ENCODE data around the gene COA8. TPM values are rescaled to one million over a fixed set of nuclear protein-coding genes. Genes with fewer than 3 reads are reported as not detected.

The COA8 gene
- total RNA-seq, 1 donor from 2014 or later: 45.2 TPM

DNA sequence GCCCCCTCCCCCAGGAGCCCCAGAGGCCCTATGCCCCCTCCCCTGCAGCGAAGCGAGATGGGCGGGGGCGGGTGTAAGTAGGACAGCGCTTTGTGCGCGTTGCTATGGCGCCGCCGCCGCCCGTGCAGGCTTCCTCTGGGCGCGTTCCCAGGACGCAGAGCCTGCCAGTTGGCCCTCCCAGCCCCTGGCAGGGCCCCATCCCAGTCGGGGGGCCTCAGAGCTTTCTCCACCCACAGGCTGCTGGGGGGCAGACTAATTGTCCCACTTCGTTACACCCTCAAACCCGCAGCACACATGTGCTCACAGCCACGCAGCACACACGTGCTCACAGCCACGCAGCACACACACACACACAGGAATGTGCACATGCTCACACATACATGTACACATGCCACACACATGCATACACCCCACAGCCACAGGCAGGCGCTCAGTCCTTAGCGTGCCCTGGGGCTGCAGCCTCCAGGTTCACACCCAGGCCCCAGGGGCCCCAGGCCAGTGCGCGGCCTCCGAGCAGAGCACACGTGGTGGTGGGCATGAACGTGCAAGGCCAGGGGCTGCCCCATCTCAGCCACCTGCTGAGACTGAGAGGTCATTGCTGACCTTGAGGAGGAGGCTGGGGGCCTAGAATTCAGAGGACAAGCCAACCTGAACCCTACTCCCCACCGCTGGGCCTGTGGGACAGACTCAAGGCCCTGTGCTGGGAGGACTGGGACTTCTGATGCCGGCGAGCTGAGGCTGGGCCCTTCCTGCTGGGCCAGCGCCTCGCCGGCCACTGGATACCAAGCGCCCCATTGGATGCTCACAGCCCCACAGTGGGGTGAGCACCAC is 18.2 kb upstream of the COA8 start:
- peaks cover 15% of the 10 kb centered on the region for H3K27me3 Mint-ChIP-seq (ENCODE audit: unreplicated experiment)
- no peak for DNase-seq (ENCODE audit: low spot score)
- H3K4me3 Mint-ChIP-seq (ENCODE audit: unreplicated experiment): no peak overlapping the region
- peak overlapping the region; percentile 64 for H3K27ac Mint-ChIP-seq (ENCODE audit: unreplicated experiment)
- H3K9me3 Mint-ChIP-seq (ENCODE audit: unreplicated experiment): no peaks in the 10 kb centered on the region
- TF ChIP-seq, protein P1, sequence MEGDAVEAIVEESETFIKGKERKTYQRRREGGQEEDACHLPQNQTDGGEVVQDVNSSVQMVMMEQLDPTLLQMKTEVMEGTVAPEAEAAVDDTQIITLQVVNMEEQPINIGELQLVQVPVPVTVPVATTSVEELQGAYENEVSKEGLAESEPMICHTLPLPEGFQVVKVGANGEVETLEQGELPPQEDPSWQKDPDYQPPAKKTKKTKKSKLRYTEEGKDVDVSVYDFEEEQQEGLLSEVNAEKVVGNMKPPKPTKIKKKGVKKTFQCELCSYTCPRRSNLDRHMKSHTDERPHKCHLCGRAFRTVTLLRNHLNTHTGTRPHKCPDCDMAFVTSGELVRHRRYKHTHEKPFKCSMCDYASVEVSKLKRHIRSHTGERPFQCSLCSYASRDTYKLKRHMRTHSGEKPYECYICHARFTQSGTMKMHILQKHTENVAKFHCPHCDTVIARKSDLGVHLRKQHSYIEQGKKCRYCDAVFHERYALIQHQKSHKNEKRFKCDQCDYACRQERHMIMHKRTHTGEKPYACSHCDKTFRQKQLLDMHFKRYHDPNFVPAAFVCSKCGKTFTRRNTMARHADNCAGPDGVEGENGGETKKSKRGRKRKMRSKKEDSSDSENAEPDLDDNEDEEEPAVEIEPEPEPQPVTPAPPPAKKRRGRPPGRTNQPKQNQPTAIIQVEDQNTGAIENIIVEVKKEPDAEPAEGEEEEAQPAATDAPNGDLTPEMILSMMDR (IDR thresholded peaks at IDR 0.05; ENCODE audit: unreplicated experiment): no peak
- no peaks in the 10 kb centered on the region for H3K4me1 Mint-ChIP-seq (ENCODE audit: unreplicated experiment)
- H3K36me3 Mint-ChIP-seq (ENCODE audit: low read depth, unreplicated experiment): no peaks in the 10 kb centered on the region

- no peaks in the 10 kb centered on the region for H3K36me3 Mint-ChIP-seq (ENCODE audit: low read depth, unreplicated experiment)
- H3K4me3 Mint-ChIP-seq (ENCODE audit: unreplicated experiment): no peak overlapping the region
- TF ChIP-seq, protein P1 (IDR thresholded peaks at IDR 0.05; ENCODE audit: unreplicated experiment): no peak
- no peaks in the 10 kb centered on the region for H3K4me1 Mint-ChIP-seq (ENCODE audit: unreplicated experiment)
- H3K9me3 Mint-ChIP-seq (ENCODE audit: unreplicated experiment): no peaks in the 10 kb centered on the region
- H3K27ac Mint-ChIP-seq (ENCODE audit: unreplicated experiment): no peak overlapping the region
- DNase-seq (ENCODE audit: low spot score): no peak
- H3K27me3 Mint-ChIP-seq (ENCODE audit: unreplicated experiment): peaks cover 14% of the 10 kb centered on the region
These were observed 17.4 kb upstream of the COA8 start for GRCh38 chr14:103545219-103545914.

- no peaks in the 10 kb centered on the region for H3K36me3 Mint-ChIP-seq (ENCODE audit: low read depth, unreplicated experiment)
- H3K27me3 Mint-ChIP-seq (ENCODE audit: unreplicated experiment): peaks cover 9% of the 10 kb centered on the region
- TF ChIP-seq, protein P1 (IDR thresholded peaks at IDR 0.05; ENCODE audit: unreplicated experiment): no peak
- no peaks in the 10 kb centered on the region for H3K9me3 Mint-ChIP-seq (ENCODE audit: unreplicated experiment)
- H3K4me3 Mint-ChIP-seq (ENCODE audit: unreplicated experiment): no peak overlapping the region
- H3K27ac Mint-ChIP-seq (ENCODE audit: unreplicated experiment): no peak overlapping the region
- no peak for DNase-seq (ENCODE audit: low spot score)
- H3K4me1 Mint-ChIP-seq (ENCODE audit: unreplicated experiment): no peaks in the 10 kb centered on the region
These were observed 16.7 kb upstream of the COA8 start for GRCh38 chr14:103545915-103546651.

DNA sequence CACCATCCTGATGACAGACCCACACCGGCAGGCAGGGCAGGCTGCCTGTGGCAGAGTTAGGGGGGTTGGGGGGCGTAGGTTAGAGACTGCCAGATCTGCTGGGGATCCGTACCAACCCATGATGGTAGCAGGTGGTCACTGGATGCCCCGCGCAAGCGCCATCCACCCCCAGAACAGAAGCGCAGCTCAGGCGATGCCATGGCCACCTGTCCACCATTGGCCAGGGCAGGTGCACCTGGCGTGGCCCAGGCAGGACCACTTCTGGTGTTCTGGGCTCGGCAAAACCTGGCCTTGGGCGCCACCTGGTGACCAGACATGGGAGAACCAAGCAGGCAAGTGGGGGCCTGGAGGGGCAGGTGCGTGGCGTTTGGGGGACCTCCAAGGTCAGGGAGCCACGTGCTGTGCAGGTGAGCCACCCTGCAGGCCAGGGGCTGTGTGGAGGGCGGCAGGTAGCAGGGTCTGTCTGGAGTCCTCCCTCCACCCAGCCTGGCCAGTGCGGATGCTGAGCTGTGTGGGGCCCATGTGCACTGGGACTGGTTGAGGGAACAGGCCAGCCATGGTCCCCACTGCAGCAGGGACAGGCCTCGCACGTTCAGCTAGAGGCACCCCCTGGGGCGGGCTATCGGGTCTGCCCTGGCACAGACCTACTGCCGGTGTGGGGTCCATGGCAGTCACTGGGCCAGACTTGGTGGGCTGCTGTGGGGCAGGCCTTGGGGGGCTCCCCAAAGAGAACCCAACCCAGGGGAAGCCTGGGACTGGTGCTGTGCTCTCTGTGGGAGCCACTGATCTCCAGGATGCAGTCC is 15.9 kb upstream of the COA8 start:
- peaks cover 4% of the 10 kb centered on the region for H3K4me1 Mint-ChIP-seq (ENCODE audit: unreplicated experiment)
- H3K4me3 Mint-ChIP-seq (ENCODE audit: unreplicated experiment): no peak overlapping the region
- H3K36me3 Mint-ChIP-seq (ENCODE audit: low read depth, unreplicated experiment): no peaks in the 10 kb centered on the region
- H3K9me3 Mint-ChIP-seq (ENCODE audit: unreplicated experiment): no peaks in the 10 kb centered on the region
- DNase-seq (ENCODE audit: low spot score): peak; percentile 78
- peaks cover 13% of the 10 kb centered on the region for H3K27me3 Mint-ChIP-seq (ENCODE audit: unreplicated experiment)
- TF ChIP-seq, protein P1 (IDR thresholded peaks at IDR 0.05; ENCODE audit: unreplicated experiment): peak; percentile 91
- no peak overlapping the region for H3K27ac Mint-ChIP-seq (ENCODE audit: unreplicated experiment)
